Right lobe of liver (tissue), 6 donors: ENCODE measurements around the gene SLC34A3. TPM values are rescaled to one million over a fixed set of nuclear protein-coding genes. Genes with fewer than 3 reads are reported as not detected.

Experiments used
- ATAC-seq, 4 donors: fragments of 200-7000 bp; cut with Tn5 transposase; one replicate each; pipeline ENCODE4 v1.9.1; 2020; ENCODE audit warnings: mild to moderate bottlenecking in 4 of 4, moderate library complexity in 4 of 4
- DNase-seq, 3 donors: peaks; one replicate each; pipeline ENCODE4 v3.0.0-alpha.2; 2020
- H3K27ac ChIP-seq, 3 donors: fragments of 200-600 bp; one replicate each; pipeline ENCODE4 v1.8.0; 2022
- H3K27me3 ChIP-seq, 2 donors: fragments of 200-600 bp; one replicate each; pipeline ENCODE4 v1.8.0; 2022
- H3K36me3 ChIP-seq, 4 donors: fragments of 200-600 bp; sonication (generic) in 1 of 4; one replicate each; pipeline versions ENCODE4 v1.5.1 to v1.8.0; 2017 to 2022; ENCODE audit warnings: control low read depth in 1 of 4
- H3K4me1 ChIP-seq, 4 donors: fragments of 200-600 bp; sonication (generic) in 1 of 4; one replicate each; pipeline versions ENCODE4 v1.5.1 to v1.8.0; 2017 to 2022; ENCODE audit warnings: control low read depth in 1 of 4
- H3K4me3 ChIP-seq, 3 donors: fragments of 200-600 bp; one replicate each; pipeline ENCODE4 v1.8.0; 2022
- H3K9me3 ChIP-seq, 4 donors: fragments of 200-600 bp; sonication (generic) in 1 of 4; one replicate each; pipeline versions ENCODE4 v1.5.1 to v1.8.0; 2017 to 2022; ENCODE audit warnings: control low read depth in 1 of 4
- CTCF ChIP-seq, 4 donors: fragments of 200-600 bp in 3 of 4; fragments of 450-650 bp in 1 of 4; IDR thresholded peaks; one replicate each; pipeline versions ENCODE4 v1.5.1 to v1.8.0; 2016 to 2022; ENCODE audit warnings: antibody characterized with exemption in 4 of 4, mild to moderate bottlenecking in 2 of 4
- POLR2A ChIP-seq: fragments of 450-650 bp; IDR thresholded peaks from one replicate; pipeline ENCODE4 v1.6.1; 2017; ENCODE audit warnings: antibody characterized with exemption, mild to moderate bottlenecking
- WGBS: methylation state at CpG from one replicate; pipeline ENCODE4 v1.1.6; 2018; ENCODE audit warnings: low coverage, low lambda C conversion rate; ENCODE audit not compliant: insufficient coverage; ENCODE audit errors: missing lambda C conversion rate; 5-methylcytosine and 5-hydroxymethylcytosine counted together
- intact Hi-C, 2 donors: fragments of 100-400 bp; cut with DNase I; formaldehyde crosslinking; loops; one replicate each; pipeline versions ENCODE4 v1.11.2 to v1.14.1; 2022
- total RNA-seq, 6 experiments: library from RNA; depleted of rRNA in 2 of 6; stranded (reverse); fragments of >200 nt in 2 of 6; fragmentation: NEBNext Ultra II Directional in 3 of 6; extraction: Animal tissue kit (Norgen Biotek cat#: 25700) in 3 of 6; gene quantifications; one replicate each; pipeline versions ENCODE4 v1.1.0 to v1.2.4, GENCODE V29; 2016 to 2023
- donor health status: DM: no; HTN: yes; CAD: no.
- donor health status: DM: no; HTN: no; CAD: no.
- donor health status: DM: no; HTN: no; CAD: no.
- donor health status: DM: no; HTN: yes; CAD: no.
- donor health status: DM: no; HTN: yes; CAD: no.

The SLC34A3 gene
- total RNA-seq, 6 experiments from 2014 or later = not detected

- Histone ChIP-seq H3K4me3 (peak overlapping the region; percentile 54 to 73 (median 57)), H3K27ac (peak overlapping the region; percentile 56 to 72 (median 71)), H3K27me3 (no peaks in the 10 kb centered on the region), H3K4me1 (peaks cover 0 to 75% (median 27%) of the 10 kb centered on the region in 4 donors), H3K9me3 (no peaks in the 10 kb centered on the region), H3K36me3 (no peaks in the 10 kb centered on the region)
- DNase-seq (peak; percentile 78 to 79 (median 78)), ATAC-seq (peak; percentile 2 to 38 (median 13))
- intact Hi-C loops = no loop called here
- TF ChIP-seq POLR2A = peak; percentile 18
- TF ChIP-seq CTCF (IDR thresholded peaks at IDR 0.05) = no peak
- 33% methylated on average over 1 of the region's 19 CpGs for WGBS
These were observed 32.4 kb upstream of the SLC34A3 start for GRCh38 chr9:137198051-137198901.

GRCh38 chr9:137198902-137199283, 31.8 kb upstream of the SLC34A3 start:
- no peaks in the 10 kb centered on the region for H3K36me3 ChIP-seq
- no peak for TF ChIP-seq CTCF (IDR thresholded peaks at IDR 0.05)
- TF ChIP-seq POLR2A = no peak
- no peak for DNase-seq
- peaks cover 0 to 79% (median 30%) of the 10 kb centered on the region in 4 donors for H3K4me1 ChIP-seq
- intact Hi-C loops = no loop called here
- H3K4me3 ChIP-seq = peak overlapping the region; percentile 54 to 73 (median 57)
- H3K27ac ChIP-seq = peak overlapping the region; percentile 56 to 71 (median 60)
- no peaks in the 10 kb centered on the region for H3K9me3 ChIP-seq
- peak in 1 of 4 donors; percentile 0 for ATAC-seq
- no peaks in the 10 kb centered on the region for H3K27me3 ChIP-seq
- WGBS = 0% methylated on average over 1 of the region's 11 CpGs

GRCh38 chr9:137199411-137200121, 31.1 kb upstream of the SLC34A3 start:
- intact Hi-C loops = no loop called here
- DNase-seq = no peak
- H3K27ac ChIP-seq = peak overlapping the region; percentile 56 to 71 (median 60)

More at GRCh38 chr9:137199411-137200121, 31.1 kb upstream of the SLC34A3 start:
- no peaks in the 10 kb centered on the region for H3K36me3 ChIP-seq
- TF ChIP-seq POLR2A (no peak), CTCF (IDR thresholded peaks at IDR 0.05) (no peak)
- peak overlapping the region; percentile 54 to 73 (median 57) for H3K4me3 ChIP-seq
- no peaks in the 10 kb centered on the region for H3K27me3 ChIP-seq
- no peaks in the 10 kb centered on the region for H3K9me3 ChIP-seq
- H3K4me1 ChIP-seq = peaks cover 0 to 79% (median 30%) of the 10 kb centered on the region in 4 donors
- WGBS = 9% methylated on average over 8 of the region's 51 CpGs
- no peak for ATAC-seq
